GM18867 (cell line): ENCODE measurements around the gene AP5Z1.

Experiments used
- ATAC-seq: cut with Tn5 transposase; IDR thresholded peaks from one replicate; pipeline ENCODE4 v1.9.1; 2021; ENCODE audit warnings: mild to moderate bottlenecking, moderate library complexity; ENCODE audit not compliant: unreplicated experiment

AP5Z1 gene

GRCh38 chr7:4745265-4745919, 30.0 kb upstream of the AP5Z1 start:
- peak; percentile 31 for ATAC-seq

GRCh38 chr7:4745971-4746919, 29.2 kb upstream of the AP5Z1 start:
- peak; percentile 31 for ATAC-seq

- no peak for ATAC-seq
Observed at GRCh38 chr7:4747013-4747412, 28.4 kb upstream of the AP5Z1 start.

- no peak for ATAC-seq
Observed at GRCh38 chr7:4747746-4748145, 27.7 kb upstream of the AP5Z1 start.

- ATAC-seq, result no peak
Observed at GRCh38 chr7:4748231-4748681, 27.2 kb upstream of the AP5Z1 start.

GRCh38 chr7:4749363-4749762, 26.1 kb upstream of the AP5Z1 start:
- ATAC-seq, result no peak

- no peak for ATAC-seq
Observed at GRCh38 chr7:4749798-4750197, 25.6 kb upstream of the AP5Z1 start.

GRCh38 chr7:4751398-4751947, 23.9 kb upstream of the AP5Z1 start:
- ATAC-seq, result no peak

GRCh38 chr7:4753598-4754432, 21.6 kb upstream of the AP5Z1 start:
- ATAC-seq, result peak; percentile 82

- no peak for ATAC-seq
Observed at GRCh38 chr7:4754433-4755010, 20.9 kb upstream of the AP5Z1 start.

- ATAC-seq, result no peak
Observed at GRCh38 chr7:4755045-4755444, 20.4 kb upstream of the AP5Z1 start.

- no peak for ATAC-seq
Observed at GRCh38 chr7:4758111-4758510, 17.3 kb upstream of the AP5Z1 start.

GRCh38 chr7:4758791-4759190, 16.6 kb upstream of the AP5Z1 start:
- ATAC-seq, result no peak

GRCh38 chr7:4759211-4759610, 16.2 kb upstream of the AP5Z1 start:
- ATAC-seq, result no peak

GRCh38 chr7:4760952-4761351, 14.5 kb upstream of the AP5Z1 start:
- ATAC-seq, result no peak

- ATAC-seq, result no peak
Observed at GRCh38 chr7:4762121-4763055, 13.0 kb upstream of the AP5Z1 start.

GRCh38 chr7:4763091-4763793, 12.2 kb upstream of the AP5Z1 start:
- no peak for ATAC-seq

GRCh38 chr7:4763794-4764185, 11.6 kb upstream of the AP5Z1 start:
- no peak for ATAC-seq
